ENCODE results near the gene LRRC37A2.
"Not testable (repeated sequence)": the region's sequence is repeated elsewhere in the genome, so short reads cannot be mapped to it uniquely, and the experiment has no call there.

DNA sequence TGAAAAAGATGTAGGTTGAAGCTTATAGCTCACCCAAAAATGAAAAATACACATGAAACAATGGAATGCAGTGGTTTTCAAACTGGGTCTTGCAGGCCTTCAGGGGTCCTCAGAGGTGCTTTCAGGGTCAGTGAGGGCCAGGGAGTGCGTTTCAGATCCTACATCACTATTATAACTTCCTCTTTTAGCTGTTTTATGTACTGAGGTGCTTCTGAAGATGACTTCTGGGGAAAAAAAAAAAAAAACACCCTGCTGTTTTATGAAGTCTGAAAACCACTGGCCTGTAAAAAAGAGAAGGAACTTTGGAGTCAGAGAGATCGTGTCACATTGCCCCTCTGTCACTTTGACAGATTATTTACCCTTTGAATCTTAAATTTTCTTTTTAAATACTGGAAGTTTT, 36.7 kb upstream of the LRRC37A2 start:
- not testable (repeated sequence) for TF ChIP-seq EZH2 (IDR thresholded peaks at IDR 0.05); POLR2AphosphoS5 (IDR thresholded peaks at IDR 0.05; ENCODE audit: borderline replicate concordance, low read depth, low read length); FOXP2 (optimal IDR thresholded peaks at IDR 0.05; ENCODE audit: control extremely low read depth, extremely low read length, insufficient read depth)
